Measurements from ENCODE around the gene KRT80. TPM values are rescaled to one million over a fixed set of nuclear protein-coding genes. Genes with fewer than 3 reads are reported as not detected.

The KRT80 gene
- total RNA-seq, 2 donors from 2014 or later, result not detected

- H3K4me3 Mint-ChIP-seq, result peak overlapping the region; percentile 36 to 62
Measured at GRCh38 chr12:52151837-52152783, 39.7 kb downstream of the KRT80 start.

GRCh38 chr12:52151153-52151836, 40.5 kb downstream of the KRT80 start:
- H3K4me1 Mint-ChIP-seq (ENCODE audit: low read depth), result peaks cover 17% of the 10 kb centered on the region
- H3K27ac Mint-ChIP-seq, result no peak overlapping the region
- DNase-seq, result no peak
- peak overlapping the region in 1 of 2 donors; percentile 62 for H3K4me3 Mint-ChIP-seq
- H3K36me3 Mint-ChIP-seq (ENCODE audit: insufficient read depth in 2 of 2), result no peaks in the 10 kb centered on the region
- no peaks in the 10 kb centered on the region for H3K9me3 Mint-ChIP-seq
- no peaks in the 10 kb centered on the region for H3K27me3 Mint-ChIP-seq (ENCODE audit: low read depth)
- ATAC-seq (replicated peaks in 1 of 2), result no peak

More at GRCh38 chr12:52151837-52152783, 39.7 kb downstream of the KRT80 start:
- Mint-ChIP-seq H3K36me3 (ENCODE audit: insufficient read depth in 2 of 2) (no peaks in the 10 kb centered on the region), H3K4me1 (ENCODE audit: low read depth) (peaks cover 20% of the 10 kb centered on the region), H3K9me3 (no peaks in the 10 kb centered on the region), H3K27me3 (ENCODE audit: low read depth) (no peaks in the 10 kb centered on the region), H3K27ac (no peak overlapping the region)
- peak; percentile 73 to 82 for DNase-seq
- peak; percentile 86 to 88 for ATAC-seq (replicated peaks in 1 of 2)

- Mint-ChIP-seq H3K4me3 (no peak overlapping the region), H3K36me3 (ENCODE audit: insufficient read depth in 2 of 2) (no peaks in the 10 kb centered on the region), H3K27me3 (ENCODE audit: low read depth) (no peaks in the 10 kb centered on the region), H3K27ac (no peak overlapping the region), H3K4me1 (ENCODE audit: low read depth) (peaks cover 8% of the 10 kb centered on the region), H3K9me3 (no peaks in the 10 kb centered on the region)
- DNase-seq (no peak), ATAC-seq (replicated peaks in 1 of 2) (no peak)
Measured at GRCh38 chr12:52149651-52150241, 42.1 kb downstream of the KRT80 start.

- Mint-ChIP-seq H3K4me3 (no peak overlapping the region), H3K36me3 (ENCODE audit: insufficient read depth in 2 of 2) (no peaks in the 10 kb centered on the region), H3K4me1 (ENCODE audit: low read depth) (peaks cover 8% of the 10 kb centered on the region), H3K9me3 (no peaks in the 10 kb centered on the region), H3K27me3 (ENCODE audit: low read depth) (no peaks in the 10 kb centered on the region), H3K27ac (no peak overlapping the region)
- ATAC-seq (replicated peaks in 1 of 2) (no peak), DNase-seq (no peak)
Measured at GRCh38 chr12:52149182-52149641, 42.6 kb downstream of the KRT80 start.

- ATAC-seq (replicated peaks in 1 of 2) (no peak), DNase-seq (no peak)
- no peak overlapping the region for H3K4me3 Mint-ChIP-seq
- H3K27ac Mint-ChIP-seq, result no peak overlapping the region
- no peaks in the 10 kb centered on the region for H3K36me3 Mint-ChIP-seq (ENCODE audit: insufficient read depth in 2 of 2)
- peaks cover 8% of the 10 kb centered on the region for H3K4me1 Mint-ChIP-seq (ENCODE audit: low read depth)
- no peaks in the 10 kb centered on the region for H3K9me3 Mint-ChIP-seq
- no peaks in the 10 kb centered on the region for H3K27me3 Mint-ChIP-seq (ENCODE audit: low read depth)
Measured at GRCh38 chr12:52148464-52149181, 43.2 kb downstream of the KRT80 start.

GRCh38 chr12:52147964-52148463, 43.8 kb downstream of the KRT80 start:
- DNase-seq, result no peak
- no peaks in the 10 kb centered on the region for H3K36me3 Mint-ChIP-seq (ENCODE audit: insufficient read depth in 2 of 2)
- H3K27ac Mint-ChIP-seq, result no peak overlapping the region
- H3K4me3 Mint-ChIP-seq, result no peak overlapping the region
- H3K9me3 Mint-ChIP-seq, result no peaks in the 10 kb centered on the region
- H3K27me3 Mint-ChIP-seq (ENCODE audit: low read depth), result no peaks in the 10 kb centered on the region
- peaks cover 8% of the 10 kb centered on the region for H3K4me1 Mint-ChIP-seq (ENCODE audit: low read depth)
- no peak for ATAC-seq (replicated peaks in 1 of 2)

GRCh38 chr12:52147367-52147963, 44.3 kb downstream of the KRT80 start:
- H3K27me3 Mint-ChIP-seq (ENCODE audit: low read depth), result no peaks in the 10 kb centered on the region
- no peaks in the 10 kb centered on the region for H3K36me3 Mint-ChIP-seq (ENCODE audit: insufficient read depth in 2 of 2)
- peaks cover 8% of the 10 kb centered on the region for H3K4me1 Mint-ChIP-seq (ENCODE audit: low read depth)
- no peaks in the 10 kb centered on the region for H3K9me3 Mint-ChIP-seq
- no peak overlapping the region for H3K27ac Mint-ChIP-seq
- ATAC-seq (replicated peaks in 1 of 2), result no peak
- DNase-seq, result no peak
- no peak overlapping the region for H3K4me3 Mint-ChIP-seq

- Mint-ChIP-seq H3K27me3 (ENCODE audit: low read depth) (no peaks in the 10 kb centered on the region), H3K27ac (no peak overlapping the region), H3K4me3 (no peak overlapping the region), H3K9me3 (no peaks in the 10 kb centered on the region), H3K36me3 (ENCODE audit: insufficient read depth in 2 of 2) (no peaks in the 10 kb centered on the region), H3K4me1 (ENCODE audit: low read depth) (peaks cover 7% of the 10 kb centered on the region)
- DNase-seq, result no peak
- no peak for ATAC-seq (replicated peaks in 1 of 2)
Measured at GRCh38 chr12:52146822-52147366, 44.9 kb downstream of the KRT80 start.

- Mint-ChIP-seq H3K27me3 (ENCODE audit: low read depth) (no peaks in the 10 kb centered on the region), H3K36me3 (ENCODE audit: insufficient read depth in 2 of 2) (no peaks in the 10 kb centered on the region), H3K9me3 (no peaks in the 10 kb centered on the region), H3K27ac (no peak overlapping the region), H3K4me1 (ENCODE audit: low read depth) (peaks cover under 1% of the 10 kb centered on the region), H3K4me3 (no peak overlapping the region)
- no peak for DNase-seq
- no peak for ATAC-seq (replicated peaks in 1 of 2)
Measured at GRCh38 chr12:52146089-52146821, 45.6 kb downstream of the KRT80 start.

- H3K36me3 Mint-ChIP-seq (ENCODE audit: insufficient read depth in 2 of 2), result no peaks in the 10 kb centered on the region
- no peak for ATAC-seq (replicated peaks in 1 of 2)
Measured at GRCh38 chr12:52145228-52146088, 46.4 kb downstream of the KRT80 start.

More at GRCh38 chr12:52145228-52146088, 46.4 kb downstream of the KRT80 start:
- no peak overlapping the region for H3K27ac Mint-ChIP-seq
- H3K27me3 Mint-ChIP-seq (ENCODE audit: low read depth), result no peaks in the 10 kb centered on the region
- DNase-seq, result no peak
- H3K4me3 Mint-ChIP-seq, result no peak overlapping the region
- H3K4me1 Mint-ChIP-seq (ENCODE audit: low read depth), result no peaks in the 10 kb centered on the region
- H3K9me3 Mint-ChIP-seq, result no peaks in the 10 kb centered on the region

Measured in activated T-cell treated with anti-CD3 and anti-CD28 coated beads, Interleukin-2, amount 50 U/mL, for 72 hours (primary cell).